Measurements from ENCODE around the gene SLC43A2. TPM values are rescaled to one million over a fixed set of nuclear protein-coding genes. Genes with fewer than 3 reads are reported as not detected.
"Not testable (repeated sequence)": the region's sequence is repeated elsewhere in the genome, so short reads cannot be mapped to it uniquely, and the experiment has no call there.

The SLC43A2 gene
- 1 to 10 TPM; 3.6 to 9.8 TPM for total RNA-seq

DNA sequence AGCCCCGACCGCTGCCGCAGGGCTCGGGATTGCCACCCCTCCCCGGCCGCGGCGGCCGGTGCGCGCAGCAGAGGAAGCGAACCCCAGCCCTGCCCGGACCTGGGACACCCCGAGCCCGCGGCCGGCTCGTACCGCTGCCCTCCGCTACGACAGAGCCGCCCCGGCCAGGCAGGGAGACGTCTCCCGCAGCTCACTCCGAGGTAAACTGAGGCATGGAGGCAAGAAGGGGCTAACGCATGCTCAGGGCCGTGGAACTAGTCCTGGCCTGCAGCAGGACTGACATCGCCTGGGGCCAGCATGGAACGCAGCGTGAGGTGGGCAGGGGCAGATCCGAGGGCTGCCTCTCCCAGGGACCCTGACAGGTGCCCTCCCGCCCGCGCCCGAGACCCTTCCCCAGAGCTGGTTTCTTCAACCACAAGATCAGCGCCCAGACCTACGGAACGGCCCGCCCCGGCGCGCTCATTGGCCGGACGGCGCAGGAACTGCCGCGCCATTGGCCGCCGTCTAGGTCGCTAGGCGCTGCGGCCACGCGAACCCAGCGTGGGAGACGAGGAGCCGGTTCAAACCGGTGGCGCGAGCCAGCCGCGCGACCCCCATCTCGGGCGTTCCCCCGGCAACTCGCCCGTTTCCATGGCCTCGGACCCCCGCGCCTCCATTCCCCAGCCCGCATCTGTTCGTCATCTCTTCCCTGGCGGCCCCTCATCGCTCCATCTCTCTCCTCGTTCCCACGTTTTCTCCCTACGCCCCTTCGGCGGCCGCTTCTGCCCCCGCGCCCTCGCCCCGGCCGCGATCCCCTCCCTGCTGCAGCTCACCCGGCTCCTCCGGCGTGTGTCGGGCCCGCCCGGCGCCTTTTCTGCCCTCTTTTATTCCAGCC lies at the start of gene SLC43A2:
SLC43A2 (minus strand) TSS at position 853 of the 874 bp plus-strand sequence. CDS start 960 bp downstream, outside the sequence.
- Histone ChIP-seq H3K27me3 (no peaks in the 10 kb centered on the region), H3K4me3 (peak within 1 kb of the TSS; percentile 55 to 83), H3K27ac (peak within 1 kb of the TSS; percentile 81 to 94), H3K9me3 (no peaks in the 10 kb centered on the region), H3K36me3 (no peaks in the 10 kb centered on the region), H3K4me1 (peaks cover 0 to 21% of the 10 kb centered on the region in 2 donors)
- TF ChIP-seq, protein P1, sequence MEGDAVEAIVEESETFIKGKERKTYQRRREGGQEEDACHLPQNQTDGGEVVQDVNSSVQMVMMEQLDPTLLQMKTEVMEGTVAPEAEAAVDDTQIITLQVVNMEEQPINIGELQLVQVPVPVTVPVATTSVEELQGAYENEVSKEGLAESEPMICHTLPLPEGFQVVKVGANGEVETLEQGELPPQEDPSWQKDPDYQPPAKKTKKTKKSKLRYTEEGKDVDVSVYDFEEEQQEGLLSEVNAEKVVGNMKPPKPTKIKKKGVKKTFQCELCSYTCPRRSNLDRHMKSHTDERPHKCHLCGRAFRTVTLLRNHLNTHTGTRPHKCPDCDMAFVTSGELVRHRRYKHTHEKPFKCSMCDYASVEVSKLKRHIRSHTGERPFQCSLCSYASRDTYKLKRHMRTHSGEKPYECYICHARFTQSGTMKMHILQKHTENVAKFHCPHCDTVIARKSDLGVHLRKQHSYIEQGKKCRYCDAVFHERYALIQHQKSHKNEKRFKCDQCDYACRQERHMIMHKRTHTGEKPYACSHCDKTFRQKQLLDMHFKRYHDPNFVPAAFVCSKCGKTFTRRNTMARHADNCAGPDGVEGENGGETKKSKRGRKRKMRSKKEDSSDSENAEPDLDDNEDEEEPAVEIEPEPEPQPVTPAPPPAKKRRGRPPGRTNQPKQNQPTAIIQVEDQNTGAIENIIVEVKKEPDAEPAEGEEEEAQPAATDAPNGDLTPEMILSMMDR (IDR thresholded peaks at IDR 0.05), result no peak
- DNase-seq (ENCODE audit: low spot score), result peak; percentile 87

DNA sequence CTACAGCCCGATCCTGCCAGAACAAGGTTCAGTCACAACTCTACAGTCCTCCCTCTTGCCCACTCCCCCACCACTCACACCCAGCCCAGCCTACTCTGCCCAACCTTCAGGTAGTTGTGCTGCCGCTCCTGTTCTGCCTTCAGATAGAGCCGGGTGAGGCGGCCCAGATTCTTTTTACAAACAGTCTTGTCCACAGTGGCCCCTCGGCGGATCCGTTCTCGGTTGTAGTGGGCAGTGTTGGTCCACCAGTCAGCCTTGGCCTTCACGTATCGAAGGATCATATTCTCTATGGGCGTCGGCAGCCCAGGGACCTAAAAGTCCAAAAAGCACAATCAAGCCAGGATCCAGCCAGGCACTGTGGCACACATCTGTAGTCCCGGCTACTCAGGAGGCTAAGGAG lies 47.8 kb upstream of the SLC43A2 start:
- TF ChIP-seq, protein P1 (IDR thresholded peaks at IDR 0.05), result no peak
- Histone ChIP-seq H3K36me3 (peaks cover 100% of the 10 kb centered on the region), H3K4me3 (no peak overlapping the region), H3K9me3 (no peaks in the 10 kb centered on the region), H3K4me1 (no peaks in the 10 kb centered on the region), H3K27me3 (no peaks in the 10 kb centered on the region), H3K27ac (no peak overlapping the region)
- no peak for DNase-seq (ENCODE audit: low spot score)

DNA sequence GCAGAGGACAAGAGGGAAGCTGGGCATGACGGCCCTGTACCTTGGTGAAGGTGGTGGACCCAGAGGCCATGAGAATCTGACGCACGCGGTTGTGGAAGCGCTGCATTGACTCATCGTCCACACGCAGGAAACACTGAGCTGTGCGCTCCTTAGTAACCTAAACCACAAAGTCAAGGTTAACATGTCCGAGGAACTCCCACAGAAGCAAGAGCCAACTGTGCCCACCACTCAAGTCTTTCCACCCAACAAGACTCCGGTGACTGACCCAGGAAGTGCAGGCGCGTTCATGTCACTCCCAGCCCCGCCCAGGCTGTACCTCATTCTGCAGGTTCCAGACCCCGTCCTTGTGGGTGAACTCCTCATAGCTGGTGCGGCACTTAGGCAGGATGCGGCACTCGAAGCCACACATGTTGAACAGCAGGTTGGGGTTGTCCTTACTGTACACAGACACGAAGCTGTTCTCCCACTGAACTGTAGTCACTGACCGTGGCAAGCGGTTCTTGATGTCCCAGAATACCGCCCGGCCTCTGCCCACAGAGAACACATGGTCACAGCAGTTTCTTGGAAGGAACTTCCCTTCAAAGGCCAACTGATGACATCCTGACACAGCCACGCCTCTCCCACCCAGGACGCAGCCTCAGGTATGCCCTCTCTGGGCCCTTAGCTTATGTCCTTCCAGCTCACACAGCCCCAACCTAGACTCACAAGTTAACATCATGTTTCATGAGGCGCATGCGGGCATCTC lies 44.6 kb upstream of the SLC43A2 start:
- DNase-seq (ENCODE audit: low spot score), result no peak
- no peaks in the 10 kb centered on the region for H3K27me3 ChIP-seq
- no peaks in the 10 kb centered on the region for H3K9me3 ChIP-seq
- H3K4me3 ChIP-seq, result no peak overlapping the region
- TF ChIP-seq, protein P1 (IDR thresholded peaks at IDR 0.05), result no peak
- peaks cover 89% of the 10 kb centered on the region for H3K36me3 ChIP-seq
- peaks cover 0 to 11% of the 10 kb centered on the region in 2 donors for H3K4me1 ChIP-seq
- H3K27ac ChIP-seq, result no peak overlapping the region

DNA sequence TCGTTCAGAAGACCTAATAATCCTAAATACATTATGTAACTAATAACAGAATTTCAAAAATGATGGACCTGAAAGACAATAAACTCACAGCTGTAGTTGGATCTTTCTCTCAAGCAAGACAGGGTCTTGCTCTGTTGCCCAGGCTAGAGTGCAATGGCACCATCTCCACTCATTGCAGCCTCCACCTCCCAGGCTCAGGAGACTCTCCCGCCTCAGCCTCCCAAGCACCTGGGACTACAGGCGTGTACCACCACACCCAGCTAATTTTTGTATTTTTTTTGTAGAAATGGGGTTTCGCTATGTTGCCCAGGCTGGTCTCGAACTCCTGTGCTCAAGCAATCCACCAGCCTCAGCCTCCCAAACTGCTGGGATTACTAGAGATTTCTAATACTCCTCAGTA lies 35.3 kb upstream of the SLC43A2 start:
- H3K9me3 ChIP-seq; H3K4me3 ChIP-seq; H3K27me3 ChIP-seq; H3K4me1 ChIP-seq; DNase-seq (ENCODE audit: low spot score); H3K27ac ChIP-seq: not testable (repeated sequence)
- H3K36me3 ChIP-seq, result peaks cover 83% of the 10 kb centered on the region

DNA sequence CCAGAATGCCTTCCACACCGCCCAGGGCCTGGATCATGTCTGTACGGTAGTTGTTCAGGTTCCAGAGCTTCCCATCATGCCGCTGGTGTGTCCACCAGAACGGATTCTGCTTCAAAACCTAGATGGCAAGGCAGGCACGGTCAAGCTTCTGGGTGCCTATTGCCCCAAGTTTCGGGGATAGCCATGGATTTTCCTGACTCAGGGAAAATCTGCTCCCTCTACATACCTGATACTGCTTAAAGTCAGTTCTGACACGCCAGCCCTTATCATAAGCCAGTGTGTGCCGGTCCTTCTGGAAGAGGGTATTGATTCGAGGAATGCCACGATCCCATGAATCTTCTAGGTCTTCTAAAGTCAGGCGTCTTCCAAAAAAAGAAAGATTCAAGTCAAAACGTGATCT lies 32.4 kb upstream of the SLC43A2 start:
- Histone ChIP-seq H3K4me3 (no peak overlapping the region), H3K4me1 (no peaks in the 10 kb centered on the region), H3K27me3 (no peaks in the 10 kb centered on the region), H3K27ac (no peak overlapping the region), H3K36me3 (peaks cover 94% of the 10 kb centered on the region), H3K9me3 (no peaks in the 10 kb centered on the region)
- DNase-seq (ENCODE audit: low spot score), result no peak
- TF ChIP-seq, protein P1 (IDR thresholded peaks at IDR 0.05), result no peak

DNA sequence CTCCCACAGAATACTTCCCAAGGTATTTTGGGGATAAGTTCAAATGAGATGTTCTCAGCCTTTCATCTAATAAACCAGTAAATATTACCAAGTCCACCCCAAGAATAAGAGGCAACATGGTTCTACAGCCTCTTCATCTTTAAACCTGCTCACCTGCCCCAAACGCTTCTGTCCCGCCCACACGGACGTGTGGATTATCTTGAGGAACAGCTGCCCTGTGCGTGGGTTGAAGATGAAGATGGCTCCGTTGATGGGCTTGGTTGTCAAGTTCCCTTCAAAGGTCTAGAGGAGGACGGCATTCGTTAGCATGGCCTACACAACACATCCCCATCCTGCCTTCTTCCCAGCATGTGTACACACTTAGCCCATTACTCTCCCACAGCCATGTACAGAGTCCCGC lies 29.5 kb upstream of the SLC43A2 start:
- H3K4me3 ChIP-seq, result no peak overlapping the region
- no peak for DNase-seq (ENCODE audit: low spot score)
- TF ChIP-seq, protein P1 (IDR thresholded peaks at IDR 0.05), result no peak
- no peak overlapping the region for H3K27ac ChIP-seq
- peaks cover 100% of the 10 kb centered on the region for H3K36me3 ChIP-seq
- H3K4me1 ChIP-seq, result no peaks in the 10 kb centered on the region
- no peaks in the 10 kb centered on the region for H3K9me3 ChIP-seq
- no peaks in the 10 kb centered on the region for H3K27me3 ChIP-seq

Measured in right atrium auricular region (tissue), 2 donors.